ENCODE results near the gene CCDC201.

The CCDC201 gene

GRCh38 chr7:45892407-45893035 lies 19.6 kb upstream of the CCDC201 start:
- no peak for DNase-seq
- no peak overlapping the region for H2AFZ ChIP-seq (ENCODE audit: low read length)
- H3K9me3 ChIP-seq (replicated peaks; ENCODE audit: insufficient read depth, low read length) = no peaks in the 10 kb centered on the region
- no peak overlapping the region for H3K9ac ChIP-seq (ENCODE audit: low read length)
- no peak overlapping the region for H3K4me3 ChIP-seq (ENCODE audit: low read length)
- H3K79me2 ChIP-seq (ENCODE audit: low read length) = no peaks in the 10 kb centered on the region
- TF ChIP-seq CTCF (IDR thresholded peaks at IDR 0.05; ENCODE audit: low read length) (no peak), EZH2 (optimal IDR thresholded peaks at IDR 0.05; ENCODE audit: low read depth, low read length) (no peak), EZH2phosphoT487 (IDR thresholded peaks at IDR 0.05; ENCODE audit: low read length) (no peak)
- no peaks in the 10 kb centered on the region for H3K27me3 ChIP-seq (replicated peaks; ENCODE audit: insufficient read depth, low read length)
- H3K4me2 ChIP-seq (ENCODE audit: low read depth, low read length) = no peak overlapping the region
- no peaks in the 10 kb centered on the region for H3K36me3 ChIP-seq (replicated peaks; ENCODE audit: insufficient read depth, low read length)
- H3F3A ChIP-seq (ENCODE audit: insufficient read depth, low read length) = no peaks in the 10 kb centered on the region
- no peaks in the 10 kb centered on the region for H3K4me1 ChIP-seq (ENCODE audit: low read length)
- H3K27ac ChIP-seq (ENCODE audit: low read length) = no peak overlapping the region
- H3K9me2 ChIP-seq (replicated peaks; ENCODE audit: insufficient read depth, low read length) = no peaks in the 10 kb centered on the region
- H4K20me1 ChIP-seq (ENCODE audit: insufficient read depth, low read length) = no peaks in the 10 kb centered on the region

GRCh38 chr7:45891462-45892402 lies 18.9 kb upstream of the CCDC201 start:
- Histone ChIP-seq H3K79me2 (ENCODE audit: low read length) (no peaks in the 10 kb centered on the region), H3K4me1 (ENCODE audit: low read length) (no peaks in the 10 kb centered on the region), H3K27ac (ENCODE audit: low read length) (no peak overlapping the region), H4K20me1 (ENCODE audit: insufficient read depth, low read length) (no peaks in the 10 kb centered on the region), H3K4me3 (ENCODE audit: low read length) (no peak overlapping the region), H3K9ac (ENCODE audit: low read length) (no peak overlapping the region), H2AFZ (ENCODE audit: low read length) (no peak overlapping the region), H3K27me3 (replicated peaks; ENCODE audit: insufficient read depth, low read length) (no peaks in the 10 kb centered on the region), H3K9me2 (replicated peaks; ENCODE audit: insufficient read depth, low read length) (no peaks in the 10 kb centered on the region), H3F3A (ENCODE audit: insufficient read depth, low read length) (no peaks in the 10 kb centered on the region), H3K9me3 (replicated peaks; ENCODE audit: insufficient read depth, low read length) (no peaks in the 10 kb centered on the region), H3K4me2 (ENCODE audit: low read depth, low read length) (no peak overlapping the region), H3K36me3 (replicated peaks; ENCODE audit: insufficient read depth, low read length) (no peaks in the 10 kb centered on the region)
- DNase-seq = no peak
- no peak for TF ChIP-seq EZH2 (optimal IDR thresholded peaks at IDR 0.05; ENCODE audit: low read depth, low read length)
- TF ChIP-seq EZH2phosphoT487 (IDR thresholded peaks at IDR 0.05; ENCODE audit: low read length) = no peak
- TF ChIP-seq CTCF (IDR thresholded peaks at IDR 0.05; ENCODE audit: low read length) = no peak

GRCh38 chr7:45890902-45891461 lies 18.1 kb upstream of the CCDC201 start:
- H3K79me2 ChIP-seq (ENCODE audit: low read length) = no peaks in the 10 kb centered on the region
- no peak overlapping the region for H3K27ac ChIP-seq (ENCODE audit: low read length)
- no peaks in the 10 kb centered on the region for H3K4me1 ChIP-seq (ENCODE audit: low read length)
- no peak overlapping the region for H3K4me3 ChIP-seq (ENCODE audit: low read length)
- H3K4me2 ChIP-seq (ENCODE audit: low read depth, low read length) = no peak overlapping the region
- DNase-seq = peak; percentile 54
- H4K20me1 ChIP-seq (ENCODE audit: insufficient read depth, low read length) = no peaks in the 10 kb centered on the region
- no peak for TF ChIP-seq EZH2 (optimal IDR thresholded peaks at IDR 0.05; ENCODE audit: low read depth, low read length)
- peak; percentile 69 for TF ChIP-seq CTCF (IDR thresholded peaks at IDR 0.05; ENCODE audit: low read length)
- H3F3A ChIP-seq (ENCODE audit: insufficient read depth, low read length) = no peaks in the 10 kb centered on the region
- H3K36me3 ChIP-seq (replicated peaks; ENCODE audit: insufficient read depth, low read length) = no peaks in the 10 kb centered on the region
- no peak overlapping the region for H3K9ac ChIP-seq (ENCODE audit: low read length)
- H2AFZ ChIP-seq (ENCODE audit: low read length) = no peak overlapping the region
- H3K9me3 ChIP-seq (replicated peaks; ENCODE audit: insufficient read depth, low read length) = no peaks in the 10 kb centered on the region
- H3K27me3 ChIP-seq (replicated peaks; ENCODE audit: insufficient read depth, low read length) = no peaks in the 10 kb centered on the region
- no peaks in the 10 kb centered on the region for H3K9me2 ChIP-seq (replicated peaks; ENCODE audit: insufficient read depth, low read length)
